GM12801 (cell line): ENCODE data around the gene ABCF1.

Source experiments
- TF ChIP-seq, protein P1 (sequence below): IDR thresholded peaks from one replicate; pipeline ENCODE4 v1.5.1; 2011; ENCODE audit warnings: control low read depth; ENCODE audit not compliant: insufficient read length; ENCODE audit errors: extremely low read depth

ABCF1 gene

DNA sequence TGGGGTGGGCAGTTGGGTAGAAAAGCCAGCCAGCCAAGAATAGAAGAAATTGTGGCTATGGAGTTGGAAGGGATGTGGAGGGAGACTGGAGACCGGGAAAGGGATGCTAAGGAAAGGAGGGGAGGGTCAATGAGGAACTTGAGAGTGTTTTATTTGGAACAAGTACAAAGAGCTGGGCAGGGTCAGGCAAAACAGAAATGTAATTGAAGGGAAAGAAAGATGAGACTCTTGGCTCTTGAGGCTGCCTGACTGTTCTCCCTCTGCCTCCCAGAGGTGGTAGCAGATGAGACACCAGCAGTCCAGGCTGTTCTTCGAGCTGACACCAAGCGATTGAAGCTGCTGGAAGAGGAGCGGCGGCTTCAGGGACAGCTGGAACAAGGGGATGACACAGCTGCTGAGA is 12.7 kb downstream of the ABCF1 start:
- TF ChIP-seq, protein P1, sequence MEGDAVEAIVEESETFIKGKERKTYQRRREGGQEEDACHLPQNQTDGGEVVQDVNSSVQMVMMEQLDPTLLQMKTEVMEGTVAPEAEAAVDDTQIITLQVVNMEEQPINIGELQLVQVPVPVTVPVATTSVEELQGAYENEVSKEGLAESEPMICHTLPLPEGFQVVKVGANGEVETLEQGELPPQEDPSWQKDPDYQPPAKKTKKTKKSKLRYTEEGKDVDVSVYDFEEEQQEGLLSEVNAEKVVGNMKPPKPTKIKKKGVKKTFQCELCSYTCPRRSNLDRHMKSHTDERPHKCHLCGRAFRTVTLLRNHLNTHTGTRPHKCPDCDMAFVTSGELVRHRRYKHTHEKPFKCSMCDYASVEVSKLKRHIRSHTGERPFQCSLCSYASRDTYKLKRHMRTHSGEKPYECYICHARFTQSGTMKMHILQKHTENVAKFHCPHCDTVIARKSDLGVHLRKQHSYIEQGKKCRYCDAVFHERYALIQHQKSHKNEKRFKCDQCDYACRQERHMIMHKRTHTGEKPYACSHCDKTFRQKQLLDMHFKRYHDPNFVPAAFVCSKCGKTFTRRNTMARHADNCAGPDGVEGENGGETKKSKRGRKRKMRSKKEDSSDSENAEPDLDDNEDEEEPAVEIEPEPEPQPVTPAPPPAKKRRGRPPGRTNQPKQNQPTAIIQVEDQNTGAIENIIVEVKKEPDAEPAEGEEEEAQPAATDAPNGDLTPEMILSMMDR, result no peak

DNA sequence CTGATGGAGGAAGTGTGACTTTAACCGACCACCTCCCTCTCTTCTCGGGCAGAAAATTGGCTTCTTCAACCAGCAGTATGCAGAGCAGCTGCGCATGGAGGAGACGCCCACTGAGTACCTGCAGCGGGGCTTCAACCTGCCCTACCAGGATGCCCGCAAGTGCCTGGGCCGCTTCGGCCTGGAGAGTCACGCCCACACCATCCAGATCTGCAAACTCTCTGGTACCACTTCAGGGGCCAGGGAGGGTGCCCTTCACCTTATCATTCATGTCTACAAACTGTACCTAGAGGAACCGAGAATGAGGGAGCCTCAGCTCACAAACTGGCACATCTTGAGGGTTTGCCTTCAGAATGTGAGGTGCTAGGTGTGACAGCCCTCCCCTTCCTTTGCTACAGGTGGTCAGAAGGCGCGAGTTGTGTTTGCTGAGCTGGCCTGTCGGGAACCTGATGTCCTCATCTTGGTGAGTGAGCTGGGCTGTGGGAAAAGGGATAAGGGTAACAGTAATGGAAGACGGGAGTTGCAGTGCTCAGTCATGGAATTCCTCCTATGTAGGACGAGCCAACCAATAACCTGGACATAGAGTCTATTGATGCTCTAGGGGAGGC is 18.6 kb downstream of the ABCF1 start:
- TF ChIP-seq, protein P1, result no peak

- TF ChIP-seq, protein P1, result no peak
Measured at GRCh38 chr6:30590509-30590908, 19.3 kb downstream of the ABCF1 start.

- TF ChIP-seq, protein P1, result no peak
Measured at GRCh38 chr6:30591008-30591407, 19.8 kb downstream of the ABCF1 start.

- TF ChIP-seq, protein P1, result no peak
Measured at GRCh38 chr6:30592287-30592686, 21.0 kb downstream of the ABCF1 start.

- TF ChIP-seq, protein P1, result no peak
Measured at GRCh38 chr6:30598912-30599624, 27.8 kb downstream of the ABCF1 start.

GRCh38 chr6:30599625-30600324 is 28.5 kb downstream of the ABCF1 start:
- TF ChIP-seq, protein P1, result no peak
